Measurements from ENCODE around the gene DNAJC27.

Gene DNAJC27

DNA sequence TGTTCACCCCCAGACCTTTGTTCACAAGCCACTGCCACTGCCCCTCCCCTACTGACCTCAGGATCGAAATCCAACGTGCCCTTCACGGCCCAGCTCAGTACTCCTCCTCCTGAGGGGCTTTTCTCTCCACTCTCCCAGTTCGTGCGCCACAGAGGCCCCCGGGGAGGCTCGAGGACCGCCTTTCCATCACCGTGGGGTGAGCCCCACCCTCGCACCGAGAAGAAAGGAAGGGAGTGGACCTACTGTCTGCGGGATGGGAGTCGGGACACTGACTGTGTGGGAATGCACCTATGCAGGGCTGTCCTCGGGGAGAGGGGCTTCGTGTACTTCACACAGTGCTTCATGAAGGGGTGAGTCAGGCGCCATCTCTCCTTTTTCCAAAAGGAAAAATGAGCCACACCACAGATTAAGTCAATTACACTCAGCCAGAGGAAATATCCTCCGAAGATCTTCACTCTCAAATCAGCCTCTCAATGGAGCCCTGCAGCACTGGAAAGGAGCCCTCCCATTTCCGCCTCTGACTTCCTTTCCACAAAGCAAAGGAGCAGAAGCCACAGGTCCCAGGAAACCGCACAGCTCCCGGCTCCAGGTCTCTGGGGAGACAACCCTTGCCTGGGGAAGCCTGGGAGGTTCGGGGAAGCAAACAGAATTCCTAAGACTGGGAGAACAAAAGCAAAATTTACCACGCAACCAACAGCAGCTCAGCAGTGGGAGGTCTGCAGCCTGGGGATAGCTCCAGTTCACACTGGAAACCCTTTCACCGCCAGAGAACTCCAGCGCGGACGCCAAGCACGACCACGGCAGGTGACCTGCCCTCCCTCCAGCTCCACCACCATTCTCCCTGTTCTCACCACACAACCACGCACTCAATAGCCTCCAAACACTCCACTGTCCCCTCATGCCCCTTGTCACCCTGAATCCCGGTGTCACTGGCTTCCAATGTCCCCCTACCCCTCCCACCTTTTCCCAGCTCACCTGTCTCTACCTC, 73.3 kb downstream of the DNAJC27 start:
- H3K4me3 ChIP-seq (ENCODE audit: control insufficient read depth, low read depth, low read length) = no peak overlapping the region
- no peak for DNase-seq (ENCODE audit: low read depth)
- TF ChIP-seq, protein P1, sequence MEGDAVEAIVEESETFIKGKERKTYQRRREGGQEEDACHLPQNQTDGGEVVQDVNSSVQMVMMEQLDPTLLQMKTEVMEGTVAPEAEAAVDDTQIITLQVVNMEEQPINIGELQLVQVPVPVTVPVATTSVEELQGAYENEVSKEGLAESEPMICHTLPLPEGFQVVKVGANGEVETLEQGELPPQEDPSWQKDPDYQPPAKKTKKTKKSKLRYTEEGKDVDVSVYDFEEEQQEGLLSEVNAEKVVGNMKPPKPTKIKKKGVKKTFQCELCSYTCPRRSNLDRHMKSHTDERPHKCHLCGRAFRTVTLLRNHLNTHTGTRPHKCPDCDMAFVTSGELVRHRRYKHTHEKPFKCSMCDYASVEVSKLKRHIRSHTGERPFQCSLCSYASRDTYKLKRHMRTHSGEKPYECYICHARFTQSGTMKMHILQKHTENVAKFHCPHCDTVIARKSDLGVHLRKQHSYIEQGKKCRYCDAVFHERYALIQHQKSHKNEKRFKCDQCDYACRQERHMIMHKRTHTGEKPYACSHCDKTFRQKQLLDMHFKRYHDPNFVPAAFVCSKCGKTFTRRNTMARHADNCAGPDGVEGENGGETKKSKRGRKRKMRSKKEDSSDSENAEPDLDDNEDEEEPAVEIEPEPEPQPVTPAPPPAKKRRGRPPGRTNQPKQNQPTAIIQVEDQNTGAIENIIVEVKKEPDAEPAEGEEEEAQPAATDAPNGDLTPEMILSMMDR (IDR thresholded peaks at IDR 0.05; ENCODE audit: control insufficient read depth, insufficient read depth, low read depth, low read length, missing control alignments) = no peak

DNA sequence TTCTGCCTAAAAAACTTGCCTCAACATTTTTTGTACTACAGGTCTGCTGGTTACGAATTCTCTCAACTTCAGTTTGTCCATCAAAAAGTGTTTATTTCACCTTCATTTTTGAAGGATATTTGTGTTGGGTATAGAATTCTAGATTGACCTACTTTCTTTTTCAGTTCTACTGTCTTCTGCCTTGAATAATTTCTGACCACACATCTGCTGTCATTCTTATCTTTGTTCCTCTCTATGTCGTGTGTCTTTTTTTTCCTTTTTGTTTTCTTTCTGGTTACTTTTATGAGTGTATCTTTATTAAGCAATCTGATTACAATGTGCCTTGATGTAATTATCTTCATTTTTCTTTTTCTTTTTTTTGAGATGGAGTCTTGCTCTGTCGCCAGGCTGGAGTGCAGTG, 77.0 kb downstream of the DNAJC27 start:
- DNase-seq (ENCODE audit: low read depth) = no peak
- H3K4me3 ChIP-seq (ENCODE audit: control insufficient read depth, low read depth, low read length) = no peak overlapping the region
- TF ChIP-seq, protein P1 (IDR thresholded peaks at IDR 0.05; ENCODE audit: control insufficient read depth, insufficient read depth, low read depth, low read length, missing control alignments) = no peak

DNA sequence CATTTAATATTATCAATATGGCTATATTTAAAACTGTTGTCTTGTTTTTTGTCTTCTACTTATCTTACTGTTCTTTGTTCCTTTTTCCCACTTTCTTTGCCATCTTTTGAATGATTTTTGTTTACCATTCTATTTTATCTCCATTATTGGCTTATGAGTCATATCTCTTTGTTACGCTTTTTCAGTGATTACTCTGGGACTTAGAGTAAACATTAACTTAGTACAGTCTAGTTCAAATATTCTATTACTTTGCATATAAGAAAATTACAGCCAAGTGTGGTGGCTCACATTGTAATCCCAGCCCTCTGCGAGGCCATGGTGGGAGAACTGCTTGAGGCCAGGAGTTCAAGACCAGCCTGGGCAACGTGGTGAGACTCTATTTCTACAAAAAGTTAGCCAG, 77.8 kb downstream of the DNAJC27 start:
- no peak overlapping the region for H3K4me3 ChIP-seq (ENCODE audit: control insufficient read depth, low read depth, low read length)
- TF ChIP-seq, protein P1 (IDR thresholded peaks at IDR 0.05; ENCODE audit: control insufficient read depth, insufficient read depth, low read depth, low read length, missing control alignments) = no peak
- DNase-seq (ENCODE audit: low read depth) = no peak

All from AG09309 (cell line).